Neuron (in vitro differentiated cells): ENCODE data around the gene APOL6.

Experiments used
- H2AFZ ChIP-seq: one replicate; pipeline ENCODE4 v1.6.1; 2013; ENCODE audit warnings: low read depth, mild to moderate bottlenecking, inconsistent platforms, low read length, moderate library complexity
- H3K27me3 ChIP-seq: one replicate; pipeline ENCODE4 v1.6.1; 2013; ENCODE audit warnings: low read length; ENCODE audit not compliant: insufficient read depth
- H3K36me3 ChIP-seq: one replicate; pipeline ENCODE4 v1.6.1; 2013; ENCODE audit warnings: low read length; ENCODE audit not compliant: insufficient read depth
- H3K4me1 ChIP-seq: one replicate; pipeline ENCODE4 v1.6.1; 2013; ENCODE audit warnings: low read length; ENCODE audit not compliant: insufficient read depth
- H3K4me3 ChIP-seq: 2 replicates; pipeline ENCODE4 v1.5.1; 2013; ENCODE audit warnings: mild to moderate bottlenecking, low read length, moderate library complexity
- H3K9me3 ChIP-seq: one replicate; pipeline ENCODE4 v1.6.1; 2013; ENCODE audit warnings: low read length

Gene APOL6

GRCh38 chr22:35705141-35705540 is 56.9 kb downstream of the APOL6 start:
- no peak overlapping the region for H2AFZ ChIP-seq
- H3K4me3 ChIP-seq: no peak overlapping the region
- no peaks in the 10 kb centered on the region for H3K36me3 ChIP-seq
- no peaks in the 10 kb centered on the region for H3K4me1 ChIP-seq
- H3K27me3 ChIP-seq: no peaks in the 10 kb centered on the region
- no peaks in the 10 kb centered on the region for H3K9me3 ChIP-seq

DNA sequence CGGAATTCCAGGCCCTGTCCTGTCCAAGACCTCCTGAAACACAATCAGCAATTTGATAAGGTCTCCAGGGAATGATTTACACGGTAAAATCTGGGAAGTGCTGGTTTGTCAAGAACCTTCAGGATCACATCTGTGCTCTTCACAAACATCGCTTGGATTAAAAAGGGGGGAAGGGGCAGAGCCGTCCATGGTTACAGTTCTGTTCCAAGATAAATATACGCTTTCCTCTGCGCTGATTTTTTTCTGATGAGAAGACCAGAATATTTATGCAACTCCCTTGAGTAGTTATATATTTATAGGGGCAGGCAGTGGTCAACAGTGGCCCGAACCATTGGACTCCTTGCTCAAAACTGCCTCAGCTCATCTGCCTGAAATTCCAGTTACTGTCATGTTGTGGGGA is 60.2 kb downstream of the APOL6 start:
- H3K4me1 ChIP-seq: no peaks in the 10 kb centered on the region
- no peak overlapping the region for H3K4me3 ChIP-seq
- no peak overlapping the region for H2AFZ ChIP-seq
- no peaks in the 10 kb centered on the region for H3K9me3 ChIP-seq
- H3K27me3 ChIP-seq: no peaks in the 10 kb centered on the region
- no peaks in the 10 kb centered on the region for H3K36me3 ChIP-seq

DNA sequence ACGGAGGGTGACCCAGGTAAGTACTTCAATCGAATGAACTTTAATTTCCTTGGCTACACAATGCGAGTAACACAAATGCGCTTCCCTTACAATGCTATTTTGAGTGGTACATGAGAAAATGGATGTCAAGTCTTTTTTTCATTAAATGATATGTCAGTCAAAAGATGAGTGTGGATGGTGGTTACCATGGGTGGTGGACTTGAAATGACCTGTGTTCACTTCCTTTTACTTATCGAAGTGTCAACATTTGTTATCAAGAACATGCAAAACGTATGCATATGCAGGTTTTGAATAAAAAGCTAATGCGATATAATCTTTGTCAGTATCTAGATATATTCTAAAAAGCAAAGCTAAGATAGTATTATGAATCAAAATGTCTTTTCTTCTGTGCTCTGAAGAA is 60.7 kb downstream of the APOL6 start:
- Histone ChIP-seq H3K4me3 (no peak overlapping the region), H2AFZ (no peak overlapping the region), H3K4me1 (no peaks in the 10 kb centered on the region), H3K36me3 (no peaks in the 10 kb centered on the region), H3K27me3 (no peaks in the 10 kb centered on the region), H3K9me3 (no peaks in the 10 kb centered on the region)

DNA sequence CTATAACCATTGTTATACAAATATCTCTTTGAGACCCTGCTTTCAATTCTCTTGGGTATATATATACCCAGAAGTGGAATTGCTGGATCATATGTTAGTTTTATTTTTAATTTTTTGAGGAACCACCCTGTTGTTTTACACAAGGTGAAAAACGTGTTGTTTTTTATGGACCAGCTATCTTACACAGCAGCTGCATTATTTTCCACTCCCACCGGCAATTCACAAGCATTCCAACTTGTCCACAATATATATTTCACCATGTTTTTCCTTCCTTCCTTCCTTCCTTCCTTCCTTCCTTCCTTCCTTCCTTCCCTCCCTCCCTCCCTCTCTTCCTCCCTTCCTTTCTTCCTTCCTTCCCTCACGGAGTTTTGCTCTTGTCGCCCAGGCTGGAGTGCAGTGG is 63.1 kb downstream of the APOL6 start:
- H2AFZ ChIP-seq: no peak overlapping the region
- H3K27me3 ChIP-seq: no peaks in the 10 kb centered on the region
- H3K4me3 ChIP-seq: no peak overlapping the region

DNA sequence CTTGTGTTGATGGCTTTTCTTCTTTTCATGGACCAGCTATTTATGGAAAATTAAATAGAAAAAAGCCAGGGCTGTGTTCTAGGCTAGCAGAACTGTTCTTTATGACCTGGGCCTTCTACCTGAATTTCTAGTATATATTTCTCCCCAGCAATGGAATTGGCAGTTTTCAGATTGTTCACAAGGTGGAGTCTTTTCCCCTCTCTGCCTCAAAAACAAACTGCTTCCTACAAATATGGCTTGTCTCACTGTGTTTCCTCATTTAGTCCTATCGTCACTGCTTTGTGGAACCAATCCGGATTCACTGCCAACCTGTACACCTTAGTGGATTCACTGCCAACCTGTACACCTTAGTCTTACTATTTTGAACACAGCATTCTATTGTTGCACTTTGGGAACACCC is 64.4 kb downstream of the APOL6 start:
- no peak overlapping the region for H2AFZ ChIP-seq
- no peaks in the 10 kb centered on the region for H3K4me1 ChIP-seq
- no peaks in the 10 kb centered on the region for H3K27me3 ChIP-seq
- H3K9me3 ChIP-seq: no peaks in the 10 kb centered on the region
- no peaks in the 10 kb centered on the region for H3K36me3 ChIP-seq
- H3K4me3 ChIP-seq: no peak overlapping the region

More for the DNA sequence above, 63.1 kb downstream of the APOL6 start:
- no peaks in the 10 kb centered on the region for H3K4me1 ChIP-seq
- H3K36me3 ChIP-seq: no peaks in the 10 kb centered on the region
- no peaks in the 10 kb centered on the region for H3K9me3 ChIP-seq

- H3K4me1 ChIP-seq: no peaks in the 10 kb centered on the region
- H2AFZ ChIP-seq: no peak within 1 kb of the TSS
- no peaks in the 10 kb centered on the region for H3K27me3 ChIP-seq
- no peak within 1 kb of the TSS for H3K4me3 ChIP-seq
- H3K36me3 ChIP-seq: no peaks in the 10 kb centered on the region
- no peaks in the 10 kb centered on the region for H3K9me3 ChIP-seq
These were observed 69.3 kb downstream of the APOL6 start, which contains the start of gene APOL5 for GRCh38 chr22:35717572-35717971. TSS of gene APOL5 (plus strand) at chr22:35717872. CDS start at chr22:35717872, 0 bp downstream.
